ENCODE measurements around the gene SLC22A14.
"Not testable (repeated sequence)": the region's sequence is repeated elsewhere in the genome, so short reads cannot be mapped to it uniquely, and the experiment has no call there.

GRCh38 chr3:38320638-38321037 is 38.5 kb downstream of the SLC22A14 start:
- TF ChIP-seq CTCF (IDR thresholded peaks at IDR 0.05; ENCODE audit: low read length); EZH2 (IDR thresholded peaks at IDR 0.05; ENCODE audit: borderline replicate concordance, low read length): not testable (repeated sequence)

All from OCI-LY1 (cell line).